Measurements from ENCODE around the gene SLC47A2.
A peak's percentile ranks its signal among the peaks of the same experiment; 100 is the strongest.

DNA sequence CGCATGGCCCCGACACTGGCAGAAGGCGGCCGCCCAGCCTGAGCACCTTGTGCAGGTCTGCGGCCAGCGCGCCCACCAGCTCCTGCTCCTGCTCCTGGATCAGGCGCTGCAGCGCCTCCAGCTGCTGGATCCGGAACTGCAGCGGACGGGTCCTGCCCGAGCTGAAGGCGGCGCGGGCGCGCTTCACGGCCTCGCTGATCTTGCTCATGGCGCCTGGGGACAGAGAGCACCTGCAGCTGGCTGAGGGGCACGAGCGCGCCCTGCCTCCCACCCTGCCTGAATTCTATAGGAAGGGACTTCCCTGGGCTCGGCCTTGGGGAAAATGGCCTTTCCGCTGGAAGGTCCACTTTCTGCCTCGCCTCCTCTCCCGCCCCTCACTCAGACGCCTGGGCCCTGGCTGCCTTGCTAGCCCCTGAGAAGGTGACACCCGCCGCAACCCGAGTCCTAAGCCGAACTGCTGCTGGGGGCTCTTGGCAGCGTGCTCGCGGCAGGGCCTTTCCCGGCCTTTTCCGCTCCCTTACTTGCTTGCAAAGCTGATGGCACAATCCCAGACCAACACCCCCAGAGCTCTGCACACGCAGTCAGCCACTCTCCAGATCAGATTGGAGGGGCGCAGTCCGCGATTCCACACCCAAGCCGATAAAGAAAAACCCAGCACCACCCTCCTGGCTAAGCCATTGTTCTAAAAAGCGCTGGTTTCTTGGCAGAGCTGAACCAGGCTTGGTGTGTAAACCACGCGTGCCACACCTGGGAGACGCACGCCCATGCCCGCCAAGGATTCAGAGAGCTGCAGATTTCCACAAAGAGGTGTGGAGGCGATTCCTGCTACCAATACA, 28.8 kb upstream of the SLC47A2 start:
- TF ChIP-seq CTCF (conservative IDR thresholded peaks at IDR 0.05; ENCODE audit: low read length) (0 out of 2 replicates have a peak, but pooled peaks have one; percentile 25), EZH2phosphoT487 (IDR thresholded peaks at IDR 0.05; ENCODE audit: borderline replicate concordance) (no peak)

All from Loucy (cell line).